GM12878 (cell line): ENCODE data around the gene HINFP. TPM values are rescaled to one million over a fixed set of nuclear protein-coding genes. Genes with fewer than 3 reads are reported as not detected.

Experiments used
- ATAC-seq: fragments of 200-7000 bp; cut with Tn5 transposase; 3 replicates; pipeline ENCODE4 v1.9.1; 2020; ENCODE audit warnings: mild to moderate bottlenecking, moderate library complexity
- BruUV-seq: library from RNA; stranded (reverse); fragments of 400-500 nt; replicated peaks from 2 replicates; lab custom pipeline; 2021; lab: Mats Ljungman, UMichigan
- CTCF ChIA-PET: fragments of 300-600 bp; sonication (Branson Sonifier 250); formaldehyde crosslinking; extraction: SDS; loops from one replicate; lab custom pipeline; 2021; ENCODE audit warnings: inconsistent platforms; lab: Yijun Ruan, JAX
- POLR2A ChIA-PET: fragments of 350-600 bp; formaldehyde crosslinking; extraction: SDS; loops from one replicate; lab custom pipeline; 2021; ENCODE audit warnings: inconsistent platforms; lab: Charles Lee
- RAD21 ChIA-PET: fragments of 300-600 bp; sonication (Branson Sonifier 250); formaldehyde crosslinking; loops from one replicate; lab custom pipeline; 2023; ENCODE audit warnings: antibody characterized with exemption; ENCODE audit not compliant: unreplicated experiment; lab: Charles Lee
- SMC1A ChIA-PET: fragments of 300-600 bp; sonication (Branson Sonifier 250); formaldehyde crosslinking; loops from one replicate; lab custom pipeline; 2023; ENCODE audit not compliant: unreplicated experiment, uncharacterized antibody; lab: Charles Lee
- DNase-seq: peaks from one replicate; pipeline ENCODE4 v3.0.0-alpha.2; 2011; ENCODE audit warnings: low read depth, low spot score
- FAIRE-seq: peaks from 3 replicates; lab custom pipeline; 2011; peaks lifted over from hg19 to GRCh38; lab: Jason Lieb, UNC
- H2AFZ ChIP-seq: 2 replicates; pipeline ENCODE4 v1.6.0; 2011; ENCODE audit warnings: low read depth, low read length, control low read depth; ENCODE audit not compliant: control insufficient read depth
- H3K27ac ChIP-seq: 2 replicates; pipeline ENCODE4 v1.5.1; 2011; ENCODE audit warnings: control low read depth; ENCODE audit not compliant: control insufficient read depth, insufficient read depth
- H3K27me3 ChIP-seq, 2 experiments: replicated peaks in 1 of 2; 2 replicates each; pipeline versions ENCODE4 v1.6.0 to v1.6.1; 2011; ENCODE audit warnings: low read length in 1 of 2; ENCODE audit not compliant: control insufficient read depth in 2 of 2, insufficient read depth in 2 of 2
- H3K36me3 ChIP-seq, 2 experiments: 2 replicates each; pipeline ENCODE4 v1.5.1; 2011; ENCODE audit warnings: low read length in 1 of 2; ENCODE audit not compliant: control insufficient read depth in 2 of 2, insufficient read depth in 2 of 2
- H3K4me1 ChIP-seq: 2 replicates; pipeline ENCODE4 v1.6.1; 2011; ENCODE audit warnings: mild to moderate bottlenecking, low read length, moderate library complexity, mixed read lengths; ENCODE audit not compliant: control insufficient read depth, insufficient read depth
- H3K4me2 ChIP-seq: 2 replicates; pipeline ENCODE4 v1.6.0; 2011; ENCODE audit warnings: control low read depth; ENCODE audit not compliant: control insufficient read depth, insufficient read depth
- H3K4me3 ChIP-seq: fragments of 200-600 bp; sonication (generic); 2 replicates; pipeline ENCODE4 v1.5.1; 2016
- H3K79me2 ChIP-seq: 2 replicates; pipeline ENCODE4 v1.6.0; 2011; ENCODE audit warnings: low read length; ENCODE audit not compliant: control insufficient read depth, insufficient read depth
- H3K9ac ChIP-seq: 2 replicates; pipeline ENCODE4 v1.8.0; 2011; ENCODE audit warnings: low read length, control low read depth, mixed read lengths; ENCODE audit not compliant: control insufficient read depth, insufficient read depth
- H3K9me3 ChIP-seq: replicated peaks from 3 replicates; pipeline ENCODE4 v1.5.1; 2011; ENCODE audit warnings: mild to moderate bottlenecking, low read length; ENCODE audit not compliant: control insufficient read depth, insufficient read depth
- H4K20me1 ChIP-seq: 2 replicates; pipeline ENCODE4 v1.6.0; 2011; ENCODE audit not compliant: control insufficient read depth, insufficient read depth
- CEBPB ChIP-seq, 2 experiments: fragments of 150-350 bp in 1 of 2; IDR thresholded peaks; 2 replicates each; pipeline ENCODE4 v1.6.1; 2012 to 2014; ENCODE audit warnings: low read depth in 2 of 2, low read length in 2 of 2, borderline replicate concordance in 1 of 2, inconsistent platforms in 1 of 2
- CREM ChIP-seq: IDR thresholded peaks from 2 replicates; pipeline ENCODE4 v1.6.1; 2014; ENCODE audit warnings: antibody characterized with exemption, low read depth
- EED ChIP-seq: sonication (generic); IDR thresholded peaks from 2 replicates; pipeline ENCODE4 v1.6.1; 2016; ENCODE audit warnings: antibody characterized with exemption, low read depth
- EP300 ChIP-seq, 2 experiments: fragments of 150-350 bp in 1 of 2; IDR thresholded peaks; 2 replicates each; pipeline ENCODE4 v1.6.1; 2011 to 2012; ENCODE audit warnings: low read depth in 2 of 2, low read length in 2 of 2, borderline replicate concordance in 1 of 2, improper control_type of control experiment in 1 of 2, inconsistent platforms in 1 of 2; ENCODE audit not compliant: control insufficient read depth in 1 of 2
- HCFC1 ChIP-seq: fragments of 150-350 bp; IDR thresholded peaks from 2 replicates; pipeline ENCODE4 v1.6.1; 2014; ENCODE audit warnings: low read length
- IKZF1 ChIP-seq: fragments of 450-650 bp; conservative IDR thresholded peaks from 2 replicates; pipeline ENCODE4 v1.6.1; 2017; ENCODE audit warnings: antibody characterized with exemption, mild to moderate bottlenecking
- MYB ChIP-seq: fragments of 150-350 bp; IDR thresholded peaks from 2 replicates; pipeline ENCODE4 v1.6.1; 2014; ENCODE audit warnings: mild to moderate bottlenecking, low read depth, low read length, borderline replicate concordance
- NBN ChIP-seq: fragments of 450-650 bp; IDR thresholded peaks from 2 replicates; pipeline ENCODE4 v1.6.1; 2016
- RUNX3 ChIP-seq: IDR thresholded peaks from 2 replicates; pipeline ENCODE4 v1.6.1; 2012; ENCODE audit warnings: low read length, inconsistent platforms
- STAT3 ChIP-seq: IDR thresholded peaks from 2 replicates; pipeline ENCODE4 v1.6.1; 2011; ENCODE audit warnings: low read depth, low read length, improper control_type of control experiment
- ZBED1 ChIP-seq: IDR thresholded peaks from 2 replicates; pipeline ENCODE4 v1.6.1; 2016; ENCODE audit warnings: borderline replicate concordance
- ZSCAN29 ChIP-seq: fragments of 450-650 bp; IDR thresholded peaks from 2 replicates; pipeline ENCODE4 v1.6.1; 2017; ENCODE audit warnings: mild to moderate bottlenecking, moderate library complexity
- WGBS: methylation state at CpG from one replicate; pipeline ENCODE4 v1.1.6; 2016; ENCODE audit warnings: low lambda C conversion rate; ENCODE audit not compliant: insufficient replicate concordance, insufficient coverage; ENCODE audit errors: missing lambda C conversion rate; 5-methylcytosine and 5-hydroxymethylcytosine counted together
- in situ Hi-C: fragments of 300-500 bp; cut with MboI; formaldehyde crosslinking; loops from 9 replicates; pipeline ENCODE4 v1.14.3; 2018; ENCODE audit warnings: mixed read lengths
- intact Hi-C: fragments of 100-400 bp; cut with micrococcal nuclease; formaldehyde crosslinking; loops from one replicate; pipeline ENCODE4 v1.14.2; 2022; ENCODE audit not compliant: unreplicated experiment
- polyA plus RNA-seq, 11 experiments: library from polyadenylated mRNA; depleted of rRNA in 4 of 11; unstranded in 6 of 11; stranded (reverse) in 5 of 11; fragments of >200 nt; fragmentation: Nextera tagmentation in 4 of 11; fragmentation: Illumina TruSeq in 1 of 11; extraction: Ambion mirVana in 4 of 11; extraction: Trizol in 1 of 11; gene quantifications; 1 replicate in 1 of 11; 2 replicates in 10 of 11; pipeline versions ENCODE4 v1.2.1 to v1.2.3, GENCODE V29; 2011 to 2016; ENCODE audit warnings: inconsistent platforms in 2 of 11, missing spikeins in 2 of 11, low read depth in 1 of 11
- total RNA-seq, 4 experiments: library from RNA; depleted of rRNA in 3 of 4; stranded (reverse); fragments of >200 nt in 3 of 4; fragmentation: Illumina TruSeq in 1 of 4; extraction: Trizol in 1 of 4; gene quantifications; 2 replicates each; pipeline versions ENCODE4 v1.2.1 to v1.2.3, GENCODE V29; 2013 to 2021
- TF ChIP-seq, protein P1 (sequence below): IDR thresholded peaks from 2 replicates; pipeline ENCODE4 v1.6.1; 2012; ENCODE audit warnings: low read length, inconsistent platforms
- TF ChIP-seq, protein P2 (sequence below): fragments of 450-650 bp; conservative IDR thresholded peaks from 2 replicates; pipeline ENCODE4 v1.6.1; 2017; ENCODE audit warnings: mild to moderate bottlenecking, moderate library complexity
- TF ChIP-seq, protein P3 (sequence below): fragments of 450-650 bp; IDR thresholded peaks from 2 replicates; pipeline ENCODE4 v1.6.1; 2017; ENCODE audit warnings: low read depth, mild to moderate bottlenecking, moderate library complexity
- TF ChIP-seq, protein P4 (sequence below): fragments of 450-650 bp; IDR thresholded peaks from 2 replicates; pipeline ENCODE4 v1.6.1; 2017; ENCODE audit warnings: mild to moderate bottlenecking

HINFP gene
- total and polyA plus RNA-seq, 10 of the 15 experiments (the other 5 are each of a cell fraction or from before 2014, with no cell fraction given) = 13.1 to 26.3 (median 18.6) TPM

DNA sequence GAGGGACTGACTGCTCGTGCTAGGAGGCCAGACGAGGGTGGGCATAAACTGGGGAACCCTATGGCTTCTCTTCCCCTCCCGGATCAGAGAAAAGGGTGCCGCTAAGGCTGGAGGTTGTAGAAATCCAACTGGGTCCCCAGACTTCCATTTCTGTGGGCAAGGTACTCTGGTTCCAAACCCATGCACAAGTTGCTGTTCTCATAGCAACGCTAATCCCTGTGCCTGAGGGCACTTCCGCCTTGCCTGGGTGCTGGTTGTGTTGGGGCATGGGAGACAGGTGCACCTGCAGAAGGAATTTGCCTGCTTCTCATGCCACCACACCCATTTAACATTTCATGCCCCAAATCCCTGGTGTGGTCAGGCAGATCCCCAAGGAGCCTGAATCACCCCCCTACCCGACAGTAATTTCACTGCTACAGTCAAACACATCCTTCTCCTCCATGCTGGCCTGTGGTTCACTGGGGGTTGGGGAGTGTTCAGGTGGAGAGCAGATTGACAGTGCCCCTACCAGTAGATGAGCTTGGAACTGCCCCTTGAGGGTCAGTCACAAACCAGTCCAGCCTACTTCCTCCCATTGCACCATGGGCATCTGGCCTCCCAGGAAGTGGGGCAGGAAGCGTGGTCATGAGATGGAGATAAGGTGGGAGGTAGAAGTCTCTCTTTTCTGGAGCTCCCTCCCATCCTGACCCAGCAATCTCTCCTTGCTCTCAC lies 13.1 kb upstream of the HINFP start:
- H3K27ac ChIP-seq = peak overlapping the region; percentile 58
- intact Hi-C loops = loop anchor here (5.0 kb wide), 1 partner anchor 89 kb away; no protein-coding TSS in a partner anchor
- H3K4me2 ChIP-seq = peak overlapping the region; percentile 86
- no TSS peak for BruUV-seq
- no peaks in the 10 kb centered on the region for H3K27me3 ChIP-seq
- in situ Hi-C loops = no loop called here
- peaks cover 14 to 19% of the 10 kb centered on the region in 2 experiments for H3K36me3 ChIP-seq
- CTCF ChIA-PET = interaction anchor here (0.8 to 1.9 kb wide), 10 partner anchors 9 to 216 kb away, joined by 3 to 10 read pairs (median 3); partner anchors contain the start of genes HINFP and TRAPPC4
- no peaks in the 10 kb centered on the region for H4K20me1 ChIP-seq
- no peaks in the 10 kb centered on the region for H3K9me3 ChIP-seq
- 7% methylated on average over 8 of the region's 8 CpGs for WGBS
- peak overlapping the region; percentile 76 for H2AFZ ChIP-seq
- H3K79me2 ChIP-seq = peaks cover 26% of the 10 kb centered on the region
- peak overlapping the region; percentile 82 for H3K9ac ChIP-seq
- DNase-seq (no peak), FAIRE-seq (peak; percentile 82), ATAC-seq (peak; percentile 44)
- SMC1A ChIA-PET = interaction anchor here (0.7 to 2.6 kb wide), 4 partner anchors 11 to 216 kb away, joined by 3 to 32 read pairs (median 4); partner anchors contain the start of genes HINFP and VPS11
- RAD21 ChIA-PET = interaction anchor here (0.8 to 1.5 kb wide), 4 partner anchors 9 to 88 kb away, joined by 3 to 7 read pairs (median 4); partner anchors contain the start of genes HINFP and HMBS
- H3K4me1 ChIP-seq = peaks cover 19% of the 10 kb centered on the region
- H3K4me3 ChIP-seq = peak overlapping the region; percentile 96
- POLR2A ChIA-PET = interaction anchor here (0.5 to 7.2 kb wide), 9 partner anchors 13 to 98 kb away, joined by 3 to 76 read pairs (median 4); partner anchors contain the start of genes CBL, HINFP, HMBS and VPS11
- TF ChIP-seq IKZF1 (0 out of 2 replicates have a peak, but pooled peaks have one; percentile 22), EED (peak; percentile 9; the same call in 1 of the 2 replicates), STAT3 (no peak), CEBPB (IDR thresholded peaks at IDR 0.05; ENCODE audit: borderline replicate concordance in 1 of 2, low read depth in 2 of 2, low read length in 2 of 2) (no peak), MYB (no peak), ZBED1 (no peak), ZSCAN29 (no peak), HCFC1 (no peak), RUNX3 (peak; percentile 53), CREM (no peak), EP300 (IDR thresholded peaks at IDR 0.05; ENCODE audit: borderline replicate concordance in 1 of 2, control insufficient read depth in 1 of 2, low read depth in 2 of 2, low read length in 2 of 2) (no peak), NBN (no peak)
- TF ChIP-seq, protein P1, sequence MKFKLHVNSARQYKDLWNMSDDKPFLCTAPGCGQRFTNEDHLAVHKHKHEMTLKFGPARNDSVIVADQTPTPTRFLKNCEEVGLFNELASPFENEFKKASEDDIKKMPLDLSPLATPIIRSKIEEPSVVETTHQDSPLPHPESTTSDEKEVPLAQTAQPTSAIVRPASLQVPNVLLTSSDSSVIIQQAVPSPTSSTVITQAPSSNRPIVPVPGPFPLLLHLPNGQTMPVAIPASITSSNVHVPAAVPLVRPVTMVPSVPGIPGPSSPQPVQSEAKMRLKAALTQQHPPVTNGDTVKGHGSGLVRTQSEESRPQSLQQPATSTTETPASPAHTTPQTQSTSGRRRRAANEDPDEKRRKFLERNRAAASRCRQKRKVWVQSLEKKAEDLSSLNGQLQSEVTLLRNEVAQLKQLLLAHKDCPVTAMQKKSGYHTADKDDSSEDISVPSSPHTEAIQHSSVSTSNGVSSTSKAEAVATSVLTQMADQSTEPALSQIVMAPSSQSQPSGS = no peak
- TF ChIP-seq, protein P2, sequence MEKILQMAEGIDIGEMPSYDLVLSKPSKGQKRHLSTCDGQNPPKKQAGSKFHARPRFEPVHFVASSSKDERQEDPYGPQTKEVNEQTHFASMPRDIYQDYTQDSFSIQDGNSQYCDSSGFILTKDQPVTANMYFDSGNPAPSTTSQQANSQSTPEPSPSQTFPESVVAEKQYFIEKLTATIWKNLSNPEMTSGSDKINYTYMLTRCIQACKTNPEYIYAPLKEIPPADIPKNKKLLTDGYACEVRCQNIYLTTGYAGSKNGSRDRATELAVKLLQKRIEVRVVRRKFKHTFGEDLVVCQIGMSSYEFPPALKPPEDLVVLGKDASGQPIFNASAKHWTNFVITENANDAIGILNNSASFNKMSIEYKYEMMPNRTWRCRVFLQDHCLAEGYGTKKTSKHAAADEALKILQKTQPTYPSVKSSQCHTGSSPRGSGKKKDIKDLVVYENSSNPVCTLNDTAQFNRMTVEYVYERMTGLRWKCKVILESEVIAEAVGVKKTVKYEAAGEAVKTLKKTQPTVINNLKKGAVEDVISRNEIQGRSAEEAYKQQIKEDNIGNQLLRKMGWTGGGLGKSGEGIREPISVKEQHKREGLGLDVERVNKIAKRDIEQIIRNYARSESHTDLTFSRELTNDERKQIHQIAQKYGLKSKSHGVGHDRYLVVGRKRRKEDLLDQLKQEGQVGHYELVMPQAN = no peak
- TF ChIP-seq, protein P3, sequence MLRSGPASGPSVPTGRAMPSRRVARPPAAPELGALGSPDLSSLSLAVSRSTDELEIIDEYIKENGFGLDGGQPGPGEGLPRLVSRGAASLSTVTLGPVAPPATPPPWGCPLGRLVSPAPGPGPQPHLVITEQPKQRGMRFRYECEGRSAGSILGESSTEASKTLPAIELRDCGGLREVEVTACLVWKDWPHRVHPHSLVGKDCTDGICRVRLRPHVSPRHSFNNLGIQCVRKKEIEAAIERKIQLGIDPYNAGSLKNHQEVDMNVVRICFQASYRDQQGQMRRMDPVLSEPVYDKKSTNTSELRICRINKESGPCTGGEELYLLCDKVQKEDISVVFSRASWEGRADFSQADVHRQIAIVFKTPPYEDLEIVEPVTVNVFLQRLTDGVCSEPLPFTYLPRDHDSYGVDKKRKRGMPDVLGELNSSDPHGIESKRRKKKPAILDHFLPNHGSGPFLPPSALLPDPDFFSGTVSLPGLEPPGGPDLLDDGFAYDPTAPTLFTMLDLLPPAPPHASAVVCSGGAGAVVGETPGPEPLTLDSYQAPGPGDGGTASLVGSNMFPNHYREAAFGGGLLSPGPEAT = no peak
- TF ChIP-seq, protein P4, sequence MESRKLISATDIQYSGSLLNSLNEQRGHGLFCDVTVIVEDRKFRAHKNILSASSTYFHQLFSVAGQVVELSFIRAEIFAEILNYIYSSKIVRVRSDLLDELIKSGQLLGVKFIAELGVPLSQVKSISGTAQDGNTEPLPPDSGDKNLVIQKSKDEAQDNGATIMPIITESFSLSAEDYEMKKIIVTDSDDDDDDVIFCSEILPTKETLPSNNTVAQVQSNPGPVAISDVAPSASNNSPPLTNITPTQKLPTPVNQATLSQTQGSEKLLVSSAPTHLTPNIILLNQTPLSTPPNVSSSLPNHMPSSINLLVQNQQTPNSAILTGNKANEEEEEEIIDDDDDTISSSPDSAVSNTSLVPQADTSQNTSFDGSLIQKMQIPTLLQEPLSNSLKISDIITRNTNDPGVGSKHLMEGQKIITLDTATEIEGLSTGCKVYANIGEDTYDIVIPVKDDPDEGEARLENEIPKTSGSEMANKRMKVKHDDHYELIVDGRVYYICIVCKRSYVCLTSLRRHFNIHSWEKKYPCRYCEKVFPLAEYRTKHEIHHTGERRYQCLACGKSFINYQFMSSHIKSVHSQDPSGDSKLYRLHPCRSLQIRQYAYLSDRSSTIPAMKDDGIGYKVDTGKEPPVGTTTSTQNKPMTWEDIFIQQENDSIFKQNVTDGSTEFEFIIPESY = no peak
